Measurements from ENCODE around the gene LCN12.

LCN12 gene

DNA sequence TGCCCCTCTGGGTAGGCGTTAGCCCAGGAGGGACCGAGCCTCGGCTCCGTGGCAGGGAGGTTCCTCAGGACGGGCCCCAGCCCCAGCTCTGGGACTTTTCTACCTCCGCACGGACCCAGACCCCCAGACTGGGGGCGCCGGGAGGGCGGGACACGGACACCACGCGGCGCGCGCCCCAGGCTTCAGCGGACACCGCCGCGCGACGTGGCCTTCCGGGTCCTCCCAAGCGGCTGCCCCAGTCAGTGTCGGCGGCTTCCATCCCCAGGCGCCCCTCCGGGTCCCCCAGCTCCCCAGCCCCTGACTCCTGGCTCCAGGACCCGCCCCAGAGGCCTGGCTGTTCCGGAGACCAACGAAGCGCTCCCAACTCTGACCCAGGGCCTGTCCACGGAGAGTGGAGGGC lies 33.8 kb downstream of the LCN12 start:
- no peak overlapping the region for H3K4me3 Mint-ChIP-seq
- DNase-seq, result peak; percentile 5
- no peaks in the 10 kb centered on the region for H3K36me3 Mint-ChIP-seq (ENCODE audit: low read depth)
- TF ChIP-seq, protein P1, sequence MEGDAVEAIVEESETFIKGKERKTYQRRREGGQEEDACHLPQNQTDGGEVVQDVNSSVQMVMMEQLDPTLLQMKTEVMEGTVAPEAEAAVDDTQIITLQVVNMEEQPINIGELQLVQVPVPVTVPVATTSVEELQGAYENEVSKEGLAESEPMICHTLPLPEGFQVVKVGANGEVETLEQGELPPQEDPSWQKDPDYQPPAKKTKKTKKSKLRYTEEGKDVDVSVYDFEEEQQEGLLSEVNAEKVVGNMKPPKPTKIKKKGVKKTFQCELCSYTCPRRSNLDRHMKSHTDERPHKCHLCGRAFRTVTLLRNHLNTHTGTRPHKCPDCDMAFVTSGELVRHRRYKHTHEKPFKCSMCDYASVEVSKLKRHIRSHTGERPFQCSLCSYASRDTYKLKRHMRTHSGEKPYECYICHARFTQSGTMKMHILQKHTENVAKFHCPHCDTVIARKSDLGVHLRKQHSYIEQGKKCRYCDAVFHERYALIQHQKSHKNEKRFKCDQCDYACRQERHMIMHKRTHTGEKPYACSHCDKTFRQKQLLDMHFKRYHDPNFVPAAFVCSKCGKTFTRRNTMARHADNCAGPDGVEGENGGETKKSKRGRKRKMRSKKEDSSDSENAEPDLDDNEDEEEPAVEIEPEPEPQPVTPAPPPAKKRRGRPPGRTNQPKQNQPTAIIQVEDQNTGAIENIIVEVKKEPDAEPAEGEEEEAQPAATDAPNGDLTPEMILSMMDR (IDR thresholded peaks at IDR 0.05), result no peak
- peaks cover 31% of the 10 kb centered on the region for H3K4me1 Mint-ChIP-seq
- peaks cover 9% of the 10 kb centered on the region for H3K9me3 Mint-ChIP-seq
- H3K27ac Mint-ChIP-seq, result no peak overlapping the region
- peaks cover 34% of the 10 kb centered on the region for H3K27me3 Mint-ChIP-seq (ENCODE audit: low read depth, poor library complexity)

DNA sequence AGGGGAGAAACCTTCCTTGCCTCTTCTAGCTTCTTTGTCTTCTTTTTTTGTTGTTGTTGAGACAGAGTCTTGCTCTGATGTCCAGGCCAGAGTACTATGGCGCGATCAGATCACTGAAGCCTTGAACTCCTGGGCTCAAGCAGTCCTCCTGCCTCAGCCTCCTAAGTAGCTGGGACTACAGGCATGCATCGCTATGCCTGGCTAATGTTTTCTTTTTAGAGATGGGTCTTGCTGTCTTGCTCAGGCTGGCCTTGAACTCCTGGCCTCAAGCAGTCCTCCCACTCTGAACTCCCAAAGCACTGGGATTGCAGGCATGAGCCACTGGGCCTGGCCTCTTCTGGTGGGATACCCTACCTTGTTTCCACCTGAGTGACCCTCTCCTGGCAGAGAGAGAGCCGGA lies 36.8 kb downstream of the LCN12 start:
- DNase-seq, result no peak
- peaks cover 28% of the 10 kb centered on the region for H3K4me1 Mint-ChIP-seq

DNA sequence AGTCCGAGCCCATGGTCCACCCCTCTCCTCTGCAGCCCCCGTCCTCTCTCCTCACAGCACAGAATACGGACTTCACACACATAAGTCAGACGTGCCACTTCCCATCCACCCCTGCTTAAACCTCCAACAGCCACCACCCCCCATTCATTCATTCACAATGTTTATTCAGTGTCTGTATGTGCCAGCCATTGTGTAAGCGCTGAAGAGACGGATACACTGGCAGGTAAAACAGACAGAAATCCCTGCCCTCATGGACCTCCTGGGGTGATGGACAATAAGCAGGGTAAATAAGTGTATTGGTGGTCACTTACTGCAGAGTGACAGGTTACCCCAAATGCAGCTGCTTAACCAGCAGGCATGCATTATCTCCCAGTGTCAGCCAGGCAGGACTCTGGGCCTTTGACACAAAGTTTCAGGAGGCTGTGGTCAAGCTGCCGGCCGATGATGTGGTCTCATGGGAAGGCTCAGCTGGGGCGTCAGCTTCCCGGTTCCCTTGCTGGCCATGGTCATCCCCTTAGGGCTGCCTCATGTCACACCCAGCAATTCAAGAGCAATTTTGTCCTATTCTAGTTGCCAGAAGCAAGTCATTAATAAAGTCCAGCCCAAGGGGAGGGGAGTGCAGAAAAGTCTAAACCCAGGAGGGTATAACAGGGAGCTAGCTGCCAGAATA lies 38.3 kb downstream of the LCN12 start:
- no peak for DNase-seq
- H3K9me3 Mint-ChIP-seq, result peaks cover 18% of the 10 kb centered on the region
- H3K36me3 Mint-ChIP-seq (ENCODE audit: low read depth), result no peaks in the 10 kb centered on the region
- H3K4me1 Mint-ChIP-seq, result peaks cover 25% of the 10 kb centered on the region
- H3K4me3 Mint-ChIP-seq, result peak overlapping the region; percentile 54
- H3K27ac Mint-ChIP-seq, result no peak overlapping the region
- TF ChIP-seq, protein P1 (IDR thresholded peaks at IDR 0.05), result no peak
- peaks cover 32% of the 10 kb centered on the region for H3K27me3 Mint-ChIP-seq (ENCODE audit: low read depth, poor library complexity)

More for the DNA sequence above, 36.8 kb downstream of the LCN12 start:
- Mint-ChIP-seq H3K27ac (no peak overlapping the region), H3K36me3 (ENCODE audit: low read depth) (no peaks in the 10 kb centered on the region), H3K27me3 (ENCODE audit: low read depth, poor library complexity) (peaks cover 31% of the 10 kb centered on the region), H3K4me3 (no peak overlapping the region), H3K9me3 (peaks cover 18% of the 10 kb centered on the region)
- TF ChIP-seq, protein P1 (IDR thresholded peaks at IDR 0.05), result no peak

DNA sequence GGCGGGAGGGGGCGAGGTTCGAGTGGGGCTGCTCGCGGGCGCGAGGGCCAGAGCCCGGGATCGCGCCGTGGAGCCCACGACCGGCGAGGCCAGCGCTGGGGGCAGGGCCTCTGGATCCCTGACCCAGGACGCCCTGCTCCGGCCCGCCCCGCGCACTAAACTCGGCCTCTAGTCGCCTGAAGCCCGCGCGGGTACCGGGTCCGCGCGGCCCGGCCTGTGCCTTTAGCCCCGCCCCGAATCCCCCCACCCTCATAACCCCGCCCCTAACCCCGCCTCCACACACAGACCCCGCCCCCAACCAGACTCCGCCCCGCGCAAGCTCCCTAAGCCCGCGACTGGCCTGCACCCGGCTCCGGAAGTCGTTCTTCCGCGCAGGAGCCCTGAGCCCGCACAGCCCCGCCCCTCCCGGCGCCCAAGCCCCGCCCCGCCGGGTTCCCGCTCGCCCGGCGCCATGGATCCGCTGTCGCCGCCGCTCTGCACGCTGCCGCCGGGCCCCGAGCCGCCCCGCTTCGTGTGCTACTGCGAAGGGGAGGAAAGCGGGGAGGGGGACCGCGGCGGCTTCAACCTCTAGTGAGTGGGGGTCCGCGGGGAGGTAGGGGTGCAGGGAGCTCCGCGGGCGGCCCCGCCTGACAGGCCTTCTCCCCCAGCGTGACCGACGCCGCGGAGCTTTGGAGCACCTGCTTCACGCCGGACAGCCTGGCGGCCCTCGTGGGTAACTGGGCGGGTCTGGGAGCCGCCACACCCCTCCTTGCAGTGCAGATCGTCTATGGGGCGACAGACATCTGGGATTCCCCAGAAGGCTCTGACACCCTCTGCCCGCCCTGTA lies 40.1 kb downstream of the LCN12 start, which contains the start of gene PAXX:
TSS of gene PAXX (plus strand) at position 430 of the 826 bp plus-strand sequence. CDS start at position 452, 22 bp downstream.
- peaks cover 28% of the 10 kb centered on the region for H3K27me3 Mint-ChIP-seq (ENCODE audit: low read depth, poor library complexity)
- no peak within 1 kb of the TSS for H3K27ac Mint-ChIP-seq
- H3K4me3 Mint-ChIP-seq, result peak within 1 kb of the TSS; percentile 80
- H3K4me1 Mint-ChIP-seq, result peaks cover 25% of the 10 kb centered on the region
- DNase-seq, result peak; percentile 99
- TF ChIP-seq, protein P1 (IDR thresholded peaks at IDR 0.05), result no peak
- H3K9me3 Mint-ChIP-seq, result peaks cover 18% of the 10 kb centered on the region
- H3K36me3 Mint-ChIP-seq (ENCODE audit: low read depth), result no peaks in the 10 kb centered on the region

DNA sequence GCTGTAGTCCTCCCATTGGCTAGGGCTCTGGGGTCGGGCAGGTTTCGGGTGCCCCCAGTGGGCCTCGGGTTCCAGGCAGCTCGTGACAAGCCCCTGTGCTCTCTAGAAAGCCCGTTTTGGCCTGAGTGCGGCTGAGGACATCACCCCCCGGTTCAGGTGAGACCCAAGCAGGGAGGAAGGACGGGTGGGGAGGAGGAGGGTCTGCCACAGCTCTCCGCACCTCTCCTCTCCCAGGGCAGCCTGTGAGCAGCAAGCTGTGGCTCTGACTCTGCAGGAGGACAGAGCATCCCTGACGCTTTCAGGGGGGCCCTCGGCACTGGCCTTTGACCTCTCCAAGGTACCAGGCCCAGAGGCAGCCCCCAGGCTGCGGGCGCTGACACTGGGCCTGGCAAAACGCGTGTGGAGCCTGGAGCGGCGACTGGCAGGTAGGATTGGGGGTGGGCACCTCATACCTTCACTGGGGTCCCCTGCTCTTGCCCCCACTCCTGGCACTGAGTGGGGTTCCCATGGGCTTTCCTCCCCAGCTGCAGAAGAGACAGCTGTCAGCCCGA lies 40.8 kb downstream of the LCN12 start:
- peaks cover 27% of the 10 kb centered on the region for H3K27me3 Mint-ChIP-seq (ENCODE audit: low read depth, poor library complexity)

More for the DNA sequence above, 40.8 kb downstream of the LCN12 start:
- Mint-ChIP-seq H3K9me3 (peaks cover 18% of the 10 kb centered on the region), H3K36me3 (ENCODE audit: low read depth) (no peaks in the 10 kb centered on the region), H3K4me3 (peak overlapping the region; percentile 80), H3K4me1 (peaks cover 28% of the 10 kb centered on the region), H3K27ac (no peak overlapping the region)
- TF ChIP-seq, protein P1 (IDR thresholded peaks at IDR 0.05), result no peak
- DNase-seq, result no peak
